Medulla oblongata (tissue), 1 donor: ENCODE data around the gene DNAH11.

Experiments used
- DNase-seq: peaks from one replicate; pipeline ENCODE4 v3.0.0-alpha.2; 2015; ENCODE audit errors: extremely low spot score

The DNAH11 gene

GRCh38 chr7:21884496-21884895, 341.7 kb downstream of the DNAH11 start:
- no peak for DNase-seq

- DNase-seq = no peak
Measured at GRCh38 chr7:21886396-21886795, 343.6 kb downstream of the DNAH11 start.

GRCh38 chr7:21887353-21887752, 344.5 kb downstream of the DNAH11 start:
- no peak for DNase-seq

GRCh38 chr7:21887779-21888178, 344.9 kb downstream of the DNAH11 start:
- no peak for DNase-seq

GRCh38 chr7:21891291-21891690, 348.5 kb downstream of the DNAH11 start:
- DNase-seq = no peak

- DNase-seq = no peak
Measured at GRCh38 chr7:21893401-21893800, 350.6 kb downstream of the DNAH11 start.

GRCh38 chr7:21898265-21898930, 355.6 kb downstream of the DNAH11 start:
- peak; percentile 37 for DNase-seq

- DNase-seq = no peak
Measured at GRCh38 chr7:21902240-21902639, 359.4 kb downstream of the DNAH11 start.

- DNase-seq = no peak
Measured at GRCh38 chr7:21903020-21903786, 360.4 kb downstream of the DNAH11 start.

- no peak for DNase-seq
Measured at GRCh38 chr7:21908746-21909145, 365.9 kb downstream of the DNAH11 start.

- DNase-seq = no peak
Measured at GRCh38 chr7:21910253-21910652, 367.4 kb downstream of the DNAH11 start.

- DNase-seq = no peak
Measured at GRCh38 chr7:21911341-21911875, 368.6 kb downstream of the DNAH11 start.

GRCh38 chr7:21912305-21912704, 369.5 kb downstream of the DNAH11 start:
- no peak for DNase-seq

GRCh38 chr7:21912931-21913780, 370.3 kb downstream of the DNAH11 start:
- DNase-seq = no peak

- no peak for DNase-seq
Measured at GRCh38 chr7:21914671-21915070, 371.8 kb downstream of the DNAH11 start.

- no peak for DNase-seq
Measured at GRCh38 chr7:21915140-21915539, 372.3 kb downstream of the DNAH11 start.

GRCh38 chr7:21916176-21916575, 373.3 kb downstream of the DNAH11 start:
- no peak for DNase-seq

GRCh38 chr7:21916629-21917028, 373.8 kb downstream of the DNAH11 start:
- no peak for DNase-seq

- DNase-seq = no peak
Measured at GRCh38 chr7:21918216-21918615, 375.4 kb downstream of the DNAH11 start.

GRCh38 chr7:21920936-21921335, 378.1 kb downstream of the DNAH11 start:
- DNase-seq = no peak

- no peak for DNase-seq
Measured at GRCh38 chr7:21922605-21923004, 379.8 kb downstream of the DNAH11 start.

- DNase-seq = no peak
Measured at GRCh38 chr7:21923658-21924057, 380.8 kb downstream of the DNAH11 start.
